HG03571 (cell line): Measurements from ENCODE around the gene ZSWIM3.

Experiments used
- ATAC-seq: cut with Tn5 transposase; IDR thresholded peaks from one replicate; pipeline ENCODE4 v1.9.1; 2021; ENCODE audit not compliant: unreplicated experiment

Gene ZSWIM3

DNA sequence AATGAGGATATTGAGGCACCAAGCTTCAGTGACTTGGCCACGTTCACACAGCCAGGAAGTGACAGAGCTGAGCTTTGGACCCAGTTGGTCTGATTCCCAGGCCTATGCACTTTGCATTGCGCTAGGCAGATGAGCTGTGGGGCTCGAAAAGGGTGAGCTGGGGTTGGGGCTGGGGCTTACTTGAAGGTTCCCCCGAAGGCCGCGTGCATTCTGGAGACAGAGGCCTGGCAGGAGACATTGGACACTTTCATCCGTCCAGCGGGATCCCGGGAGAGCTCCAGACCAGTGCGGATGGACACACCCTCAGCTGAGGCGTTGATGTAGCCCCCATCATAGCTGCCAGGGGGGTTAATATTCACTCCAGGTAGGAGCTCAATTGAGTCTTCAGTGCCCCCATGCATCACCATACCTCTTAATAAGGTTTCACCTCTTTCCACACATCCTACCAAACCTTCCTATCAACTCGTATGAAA, 52.0 kb downstream of the ZSWIM3 start:
- ATAC-seq = no peak

DNA sequence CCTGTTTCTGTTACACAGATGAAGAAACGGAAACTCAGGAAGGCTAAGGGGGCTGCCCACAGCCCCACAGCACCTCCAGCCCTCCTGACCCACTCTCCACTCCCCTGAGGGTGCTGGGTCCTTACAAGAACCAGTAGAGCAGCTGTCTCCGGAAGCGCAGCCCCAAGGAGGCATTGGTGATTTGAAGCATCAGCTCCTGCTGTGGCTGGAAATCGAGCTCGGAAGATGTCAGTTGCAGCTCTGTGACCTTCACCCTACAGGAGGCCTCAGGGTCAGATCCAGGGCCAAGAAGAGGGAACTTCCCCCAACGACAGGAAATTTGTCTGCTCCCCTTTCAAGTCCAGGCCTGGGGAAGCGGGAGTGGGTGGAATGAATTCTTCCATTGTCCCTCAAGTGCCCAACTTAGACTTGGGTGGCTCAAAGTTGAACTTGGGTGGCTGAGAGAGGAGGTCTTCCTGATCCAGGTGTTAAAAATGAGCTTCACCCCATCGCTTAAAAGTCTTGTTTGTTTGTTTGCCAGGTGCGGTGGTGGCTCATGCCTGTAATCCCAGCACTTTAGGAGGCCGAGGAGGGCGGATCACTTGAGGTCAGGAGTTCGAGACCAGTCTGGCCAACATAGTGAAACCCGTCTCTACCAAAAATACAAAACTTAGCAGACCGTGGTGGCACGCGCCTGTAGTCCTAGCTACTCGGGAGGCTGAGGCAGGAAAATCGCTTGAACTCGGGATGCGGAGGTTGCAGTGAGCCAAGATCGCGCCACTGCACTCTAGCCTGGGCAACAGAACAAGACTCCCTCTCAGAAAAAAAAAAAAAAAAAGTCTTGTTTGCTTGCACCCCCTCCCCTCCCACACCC, 52.6 kb downstream of the ZSWIM3 start:
- ATAC-seq = no peak

DNA sequence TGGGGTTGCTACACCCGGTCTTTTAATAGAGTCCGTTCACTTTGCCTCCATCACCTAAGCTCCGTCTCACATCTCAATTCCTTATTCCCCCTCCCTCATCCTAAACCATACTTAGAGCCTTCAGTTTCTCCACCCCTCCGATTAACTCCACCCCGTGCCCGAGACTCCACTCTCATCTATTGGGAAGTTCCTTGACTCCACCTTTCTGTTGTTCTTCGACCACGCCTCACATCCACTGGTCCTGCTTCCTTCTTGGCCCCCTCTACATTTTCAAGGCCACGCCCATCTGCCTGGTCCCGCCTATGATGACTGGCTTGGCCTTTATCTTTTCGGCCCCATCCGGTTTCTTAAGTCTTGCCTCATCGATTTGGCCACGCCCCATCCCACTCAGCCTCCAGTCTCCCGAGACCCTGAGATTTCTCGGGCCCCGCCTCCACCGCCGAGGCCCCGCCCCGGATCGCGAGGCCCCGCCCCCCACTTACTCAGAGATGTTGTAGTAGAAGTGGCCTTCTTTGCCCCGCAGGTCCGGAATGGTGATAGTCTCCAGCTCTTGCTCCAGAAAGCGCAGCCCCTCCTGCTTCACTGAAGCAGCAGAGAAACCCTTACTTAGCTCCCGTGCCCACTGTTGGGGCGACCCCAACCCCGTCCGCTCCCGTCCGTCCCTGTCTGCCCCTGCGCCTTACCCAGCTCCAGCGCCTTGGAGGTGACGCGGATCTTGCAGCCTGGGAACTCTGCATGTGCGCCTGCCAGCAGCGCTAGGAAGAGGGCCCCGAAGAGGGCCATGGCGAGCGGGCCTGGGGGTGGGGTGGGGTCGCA, 53.5 kb downstream of the ZSWIM3 start:
- ATAC-seq = peak; percentile 91

DNA sequence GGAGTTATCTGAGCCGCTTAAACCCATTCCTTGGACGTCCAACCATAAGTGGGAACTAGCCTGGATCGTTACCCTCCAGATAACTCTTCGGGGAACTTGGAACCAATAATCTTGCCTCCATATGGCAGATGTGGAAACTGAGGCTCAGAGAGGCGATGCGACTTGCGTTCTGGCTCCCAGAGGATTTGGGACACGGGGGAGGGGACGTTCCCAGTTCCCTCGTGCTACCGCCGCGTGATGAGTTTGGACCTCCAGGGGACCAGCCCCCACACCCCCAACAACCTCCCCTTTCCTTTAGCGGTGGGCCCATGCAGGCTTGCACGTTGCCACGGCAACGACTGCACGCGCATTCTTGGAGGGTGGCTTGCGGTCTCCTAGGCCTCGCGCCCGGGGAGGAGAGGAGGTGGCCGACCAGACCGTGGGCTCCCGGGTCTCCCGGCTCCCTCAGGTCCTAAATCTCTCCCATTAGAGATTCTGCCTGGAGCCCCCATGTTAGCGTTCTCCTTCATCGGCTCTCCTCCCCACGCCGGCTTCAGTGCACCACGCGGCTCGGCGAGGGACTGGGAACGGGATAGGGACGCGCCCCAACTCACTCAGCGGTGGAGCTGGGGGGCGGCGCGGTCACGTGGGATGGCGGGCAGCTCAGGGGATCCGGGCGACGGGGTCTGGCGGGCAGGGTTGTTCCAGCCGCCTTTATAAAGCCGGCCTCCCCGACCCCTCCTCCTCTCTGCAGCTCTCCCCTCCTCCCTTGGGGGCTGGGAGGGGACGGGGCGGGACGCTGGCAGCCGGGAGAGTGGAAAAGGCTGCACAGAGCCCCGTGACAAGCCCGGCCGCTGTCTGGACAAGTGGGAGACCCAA, 54.3 kb downstream of the ZSWIM3 start, which contains the start of gene PLTP:
Gene PLTP, minus strand, starts transcription at position 670 of the 858 bp plus-strand sequence. CDS start 703 bp downstream, outside the sequence.
- no peak for ATAC-seq

DNA sequence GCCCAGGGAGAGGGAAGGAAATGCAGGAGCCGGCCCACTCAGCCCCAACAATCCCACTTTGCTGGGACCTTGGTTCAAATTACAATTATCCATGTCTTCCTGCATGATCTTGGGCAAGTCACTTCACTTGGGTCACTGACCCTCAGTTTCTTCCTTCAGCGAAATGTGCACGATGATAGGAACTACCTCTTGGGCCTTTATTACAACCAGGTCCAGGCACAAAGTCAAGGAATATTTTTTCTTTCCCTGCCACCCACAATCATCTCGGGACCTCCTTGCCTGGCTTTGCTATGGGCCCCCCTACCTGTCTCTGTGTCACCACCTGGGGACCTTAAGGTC, 54.9 kb downstream of the ZSWIM3 start:
- no peak for ATAC-seq

DNA sequence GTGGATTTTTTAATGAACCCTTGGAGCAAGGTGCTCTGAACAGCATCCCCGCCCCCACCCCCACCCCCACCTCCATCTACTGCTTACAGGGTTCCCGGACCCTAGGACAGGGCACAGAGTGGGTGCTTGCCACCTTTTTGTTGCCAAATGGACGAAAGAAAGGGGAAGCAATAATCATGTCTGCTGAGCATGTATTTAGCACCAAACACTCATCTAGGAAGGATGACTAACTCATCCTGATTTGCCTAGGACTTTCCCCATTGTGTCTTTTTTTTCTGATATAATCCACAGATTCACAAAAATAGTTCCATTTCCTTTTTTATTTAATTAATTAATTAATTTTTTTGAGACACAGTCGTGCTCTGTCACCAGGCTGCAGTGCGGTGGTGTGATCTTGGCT, 55.7 kb downstream of the ZSWIM3 start:
- ATAC-seq = no peak

DNA sequence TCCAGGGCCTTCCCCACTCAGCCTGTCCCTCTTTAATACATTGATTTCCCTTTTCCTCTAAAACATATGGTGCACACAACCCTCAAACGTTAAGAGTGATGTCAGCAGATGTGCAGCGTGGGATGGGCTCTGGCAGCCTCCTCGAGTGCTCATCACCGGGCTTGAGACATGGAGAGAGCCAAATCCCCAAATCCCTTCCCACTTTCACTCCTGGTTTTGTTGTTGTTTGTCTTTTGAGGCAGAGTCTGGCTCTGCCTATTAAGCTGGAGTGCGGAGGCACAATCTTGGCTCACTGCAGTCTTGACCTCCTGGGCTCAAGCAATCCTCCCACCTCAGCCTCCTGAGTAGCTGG, 60.4 kb downstream of the ZSWIM3 start:
- ATAC-seq = no peak

DNA sequence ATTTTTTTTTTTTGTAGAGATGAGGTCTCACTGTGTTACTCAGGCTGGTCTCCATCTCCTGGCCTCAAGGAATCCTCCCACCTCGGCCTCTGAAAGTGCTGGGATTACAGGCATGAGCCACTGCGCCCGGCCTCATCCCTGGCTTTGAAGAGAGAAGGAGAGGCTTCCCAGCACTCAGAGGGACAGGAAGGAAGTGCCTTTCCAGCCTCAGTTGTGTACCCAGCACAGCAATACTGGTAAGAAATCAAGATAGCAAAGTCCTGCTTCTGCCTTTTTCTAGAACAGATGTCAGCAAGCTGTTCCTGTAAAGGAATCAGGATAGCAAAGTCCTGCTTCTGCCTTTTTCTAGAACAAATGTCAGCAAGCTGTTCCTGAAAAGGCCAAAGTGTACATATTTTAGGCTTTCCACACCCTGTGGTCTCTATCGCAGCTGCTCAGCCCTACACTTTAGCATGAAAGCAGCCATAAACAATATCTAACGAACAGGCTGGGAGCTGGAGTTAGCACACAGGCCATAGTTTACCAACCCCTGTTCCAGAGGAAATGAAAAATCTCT, 60.8 kb downstream of the ZSWIM3 start:
- no peak for ATAC-seq

DNA sequence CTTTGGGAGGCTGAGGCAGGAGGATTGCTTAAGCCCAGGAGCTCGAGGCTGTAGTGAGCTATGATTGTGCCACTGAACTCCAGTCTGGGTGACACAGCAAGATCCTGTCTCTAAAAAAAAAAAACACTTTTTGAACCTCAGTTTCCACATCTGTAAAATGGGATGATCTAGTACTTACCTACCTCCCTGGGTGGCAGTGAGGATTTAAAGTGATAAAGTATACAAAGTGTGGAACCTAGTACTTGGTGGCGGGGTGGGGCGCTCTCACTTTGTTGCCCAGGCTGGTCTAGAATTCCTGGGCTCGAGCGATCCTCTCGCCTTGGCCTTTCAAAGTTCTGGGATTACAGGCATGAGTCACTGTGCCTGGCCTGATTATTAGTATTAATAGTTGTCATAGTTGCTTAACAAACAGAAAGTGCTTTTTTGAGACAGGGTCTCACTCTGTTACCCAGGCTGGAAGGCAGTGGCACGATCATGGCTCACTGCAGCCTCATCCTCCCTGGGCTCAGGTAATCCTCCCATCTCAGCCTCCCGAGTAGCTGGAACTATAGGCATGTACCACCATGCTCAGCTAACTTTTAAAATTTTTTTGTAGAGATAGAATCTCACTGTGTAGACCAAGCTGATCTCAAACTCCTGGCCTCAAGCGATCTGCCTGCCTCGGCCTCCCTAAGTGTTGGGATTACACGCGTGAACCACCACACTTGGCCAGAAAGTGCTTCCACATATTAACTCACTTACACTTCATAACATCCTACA, 61.5 kb downstream of the ZSWIM3 start:
- no peak for ATAC-seq

DNA sequence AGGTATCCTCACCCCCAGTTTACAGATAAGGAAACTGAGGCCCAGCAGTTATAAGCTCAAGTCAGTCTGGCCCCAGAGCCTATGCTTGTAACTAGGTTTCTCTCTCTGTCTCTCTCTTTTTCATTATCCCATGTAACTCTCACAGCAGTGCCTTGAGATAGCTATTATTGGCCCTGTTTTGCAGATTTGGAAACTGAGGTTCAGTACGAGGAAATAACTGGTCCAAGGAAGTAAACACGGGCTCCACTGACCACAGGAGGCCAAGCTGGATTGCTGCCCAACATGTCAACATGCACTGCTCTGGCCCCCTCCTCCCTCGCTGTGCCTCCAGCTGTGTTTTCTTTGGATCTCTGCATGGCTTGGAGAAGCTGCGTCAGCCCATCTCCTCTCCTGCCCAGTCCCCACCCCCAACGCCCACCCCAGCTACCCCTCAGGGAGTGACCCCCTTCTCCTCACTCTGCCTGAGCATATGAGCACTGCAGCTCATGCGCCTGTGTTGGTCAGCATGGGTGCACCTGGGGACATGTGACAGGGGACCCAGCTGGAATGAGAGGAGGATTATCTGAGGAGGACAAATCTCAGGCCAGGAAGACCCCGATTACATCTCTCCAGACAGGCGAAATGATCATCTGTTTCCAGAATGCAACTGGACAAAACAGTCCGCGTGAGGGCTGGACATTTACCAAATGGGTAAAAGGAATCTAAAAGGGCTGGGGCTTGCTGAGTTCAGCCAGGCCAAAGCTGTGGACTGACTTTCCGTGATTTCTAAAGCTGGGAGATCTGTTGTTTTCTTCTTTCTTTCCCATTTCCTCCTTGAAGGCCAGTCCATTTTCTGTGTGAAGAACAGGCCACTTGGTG, 62.4 kb downstream of the ZSWIM3 start:
- ATAC-seq = no peak

DNA sequence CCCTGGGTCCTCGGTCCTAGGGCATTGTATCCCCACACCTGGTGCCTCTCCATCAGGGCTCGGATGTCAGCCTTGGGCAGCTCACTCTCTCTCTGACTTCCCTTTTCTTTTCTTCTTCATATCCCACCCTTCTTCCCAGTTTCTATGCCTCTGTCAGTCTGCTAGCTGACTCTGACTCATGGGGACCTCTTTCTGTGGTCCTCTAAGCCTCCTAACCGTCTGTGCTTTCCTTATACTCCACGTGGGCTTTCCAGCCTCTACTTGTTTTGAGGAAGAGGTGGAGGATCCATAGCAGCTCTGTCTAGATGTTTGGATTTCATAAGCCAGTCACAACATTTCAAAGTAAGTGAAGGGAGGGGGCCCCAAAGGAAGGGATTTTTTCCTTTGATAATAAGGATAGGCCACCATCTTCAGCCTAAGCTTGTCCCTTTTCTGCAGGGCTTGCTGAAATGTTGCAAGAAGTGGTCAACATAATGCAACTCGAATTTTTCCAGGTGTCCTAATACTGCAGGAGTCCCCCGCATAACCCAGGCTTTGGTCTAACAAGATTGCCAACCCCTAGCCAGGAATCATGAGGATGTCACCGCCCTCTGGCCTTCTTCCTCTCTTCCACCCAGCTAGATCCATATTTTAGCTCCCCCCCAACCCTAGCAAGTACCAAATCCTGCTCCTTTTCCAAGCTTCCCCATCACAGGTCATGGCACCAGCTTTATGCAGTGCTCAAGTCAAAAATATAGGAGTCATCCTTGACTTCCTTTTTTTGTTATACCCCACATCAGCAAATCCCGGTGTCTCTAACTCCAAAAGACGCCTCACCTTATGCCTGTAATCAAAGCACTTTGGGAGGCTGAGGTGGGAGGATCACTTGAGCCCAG, 63.3 kb downstream of the ZSWIM3 start:
- ATAC-seq = no peak

DNA sequence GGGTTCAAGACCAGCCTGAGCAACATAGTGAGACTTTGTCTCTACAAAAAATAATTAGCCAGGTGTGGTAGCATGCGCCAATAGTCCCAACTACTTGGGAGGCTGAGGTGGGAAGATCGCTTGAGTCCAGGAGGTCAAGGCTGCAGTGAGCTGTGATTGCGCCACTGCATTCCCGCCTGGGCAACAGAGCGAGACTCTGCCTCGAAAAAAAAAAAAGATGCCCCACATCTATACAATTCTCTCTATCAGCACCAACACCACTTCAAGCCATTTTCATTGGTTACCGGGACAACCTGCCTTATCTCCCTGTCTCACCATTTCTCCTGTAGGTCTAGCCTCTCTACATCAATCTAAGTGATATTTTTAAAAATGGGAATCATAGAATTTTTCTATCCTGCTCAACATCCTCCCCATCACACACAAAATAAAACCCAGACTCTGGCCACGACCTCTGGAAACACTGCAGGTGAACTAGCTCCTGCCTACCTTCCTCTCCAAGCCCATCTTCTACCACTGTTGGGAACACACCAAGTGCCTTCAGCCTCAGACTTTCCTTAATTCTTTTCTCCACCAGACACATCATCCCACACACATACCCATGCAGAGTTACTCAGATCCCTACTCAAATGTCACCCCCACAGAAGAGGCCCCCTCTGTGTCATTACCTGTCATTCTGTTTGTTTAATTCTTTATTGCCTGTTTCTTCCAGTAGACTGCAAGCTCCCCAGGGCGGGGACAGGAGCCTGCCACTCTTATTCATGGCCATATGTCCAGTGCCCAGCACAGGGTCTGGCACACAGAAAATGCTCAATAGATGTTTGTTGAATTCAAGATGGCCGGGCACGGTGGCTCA, 64.1 kb downstream of the ZSWIM3 start:
- no peak for ATAC-seq

DNA sequence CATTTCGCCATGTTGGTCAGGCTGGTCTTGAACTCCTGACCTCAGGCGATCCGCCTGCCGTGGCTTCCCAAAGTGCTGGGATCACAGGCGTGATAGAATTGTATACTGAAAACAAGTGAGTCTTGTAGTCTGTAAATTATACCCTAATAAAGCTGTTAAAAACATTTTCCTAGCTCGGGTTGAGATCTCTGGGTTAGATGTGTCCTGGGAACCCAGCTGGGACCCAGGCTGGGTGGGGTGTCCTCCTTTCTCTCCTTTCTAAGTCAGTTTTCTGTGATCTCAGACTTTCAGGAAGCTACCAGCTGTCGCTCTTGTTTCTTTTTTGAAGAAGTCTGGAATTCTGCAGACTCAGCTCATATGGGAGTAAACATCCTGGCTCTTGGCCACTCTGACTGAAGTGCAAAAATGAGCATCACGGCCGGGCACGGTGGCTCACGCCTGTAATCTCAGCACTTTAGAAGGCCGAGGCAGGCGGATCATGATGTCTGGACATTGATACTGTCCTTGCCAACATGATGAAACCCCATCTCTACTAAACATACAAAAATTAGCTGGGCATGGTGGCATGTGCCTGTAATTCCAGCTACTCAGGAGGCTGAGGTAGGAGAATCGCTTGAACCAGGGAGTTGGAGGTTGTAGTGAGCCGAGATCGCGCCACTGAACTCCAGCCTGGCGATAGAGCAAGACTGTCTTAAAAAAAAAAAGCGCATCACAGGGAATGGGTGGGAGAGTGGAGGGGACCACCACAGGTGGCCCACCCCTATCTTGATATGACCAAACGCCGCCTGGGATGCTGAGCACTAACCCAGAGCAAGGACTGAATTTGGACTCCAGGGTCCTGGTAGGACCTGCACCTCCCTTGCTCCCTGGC, 67.2 kb downstream of the ZSWIM3 start:
- ATAC-seq = no peak

DNA sequence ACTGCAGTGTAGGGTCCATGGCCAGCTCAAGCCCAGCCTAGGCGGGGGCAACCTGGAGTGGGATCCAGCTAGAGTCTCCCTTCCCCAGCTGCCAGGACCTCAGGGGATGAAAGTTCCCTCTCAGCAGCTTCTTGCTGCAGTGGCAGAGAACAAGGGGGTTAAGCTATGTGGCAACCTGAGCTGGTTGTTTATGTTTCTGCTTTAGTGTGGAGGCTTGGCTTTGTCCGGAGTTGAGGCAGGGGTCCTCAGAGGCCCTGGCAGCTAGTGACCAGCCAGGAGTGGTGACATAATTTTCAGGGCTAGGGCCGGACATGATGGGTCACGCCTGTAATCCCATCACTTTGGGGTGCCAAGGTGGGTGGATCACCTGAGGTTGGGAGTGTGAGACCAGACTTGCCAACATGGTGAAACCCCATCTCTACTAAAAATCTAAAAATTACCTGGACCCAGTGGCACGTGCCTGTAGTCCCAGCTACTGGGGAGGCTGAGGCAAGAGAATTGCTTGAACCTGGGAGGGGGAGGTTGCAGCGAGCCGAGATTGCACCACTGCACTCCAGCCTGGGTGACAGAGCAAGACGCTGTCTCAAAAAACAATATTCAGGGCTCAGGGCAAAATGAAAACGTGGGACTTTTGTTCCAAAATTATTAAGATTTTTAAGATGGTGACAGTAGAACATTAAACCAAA, 68.5 kb downstream of the ZSWIM3 start:
- no peak for ATAC-seq

DNA sequence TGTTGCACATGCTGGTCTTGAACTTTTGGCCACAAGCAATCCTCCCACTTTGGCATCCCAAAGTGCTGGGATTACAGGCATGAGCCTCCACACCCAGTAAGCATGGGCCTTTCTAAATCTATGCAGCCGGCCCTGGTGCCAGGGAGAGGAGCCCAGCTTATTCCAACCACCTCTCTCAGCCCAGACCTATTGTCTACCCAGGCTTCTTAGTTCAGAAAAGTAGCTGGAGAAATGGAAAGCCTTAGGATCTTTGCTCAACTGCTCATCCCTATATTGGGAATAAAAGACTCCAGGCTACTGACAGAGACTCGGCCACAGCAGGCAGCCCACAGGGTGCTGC, 69.3 kb downstream of the ZSWIM3 start:
- no peak for ATAC-seq
